Stimulated activated CD4-positive, alpha-beta T cell treated with anti-CD3 and anti-CD28 coated beads, Interleukin-1b, Interleukin-23, amount 100 ng/mL, for 4 hours (primary cell): ENCODE measurements around the gene DOC2A.
"Not testable (repeated sequence)": the region's sequence is repeated elsewhere in the genome, so short reads cannot be mapped to it uniquely, and the experiment has no call there.

ENCODE experiments used
- DNase-seq, 2 donors: peaks; one replicate each; pipeline ENCODE4 v3.0.0-alpha.2; 2020; ENCODE audit warnings: low read depth in 2 of 2

Gene DOC2A

GRCh38 chr16:29972992-29973383, 37.8 kb downstream of the DOC2A start:
- DNase-seq, result no peak

DNA sequence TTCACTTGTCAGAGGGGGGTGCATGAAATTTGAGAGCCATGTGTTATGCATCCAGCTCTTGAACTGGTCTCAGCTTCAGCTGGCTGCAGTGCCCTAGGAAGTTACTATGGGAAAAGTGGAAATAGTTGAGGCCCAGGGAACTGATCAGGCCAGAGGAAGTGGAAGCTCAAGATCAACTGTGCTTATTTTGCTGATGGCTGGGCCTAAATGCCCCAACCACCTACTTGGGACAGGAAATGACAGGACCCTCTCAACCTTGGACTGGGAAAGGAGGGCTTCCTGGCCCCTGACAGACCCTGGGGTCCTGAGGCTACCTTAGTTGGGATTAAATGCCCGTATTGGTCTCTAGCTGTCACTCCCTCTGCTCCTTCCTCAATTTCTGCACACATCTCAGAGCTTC, 38.3 kb downstream of the DOC2A start:
- no peak for DNase-seq

DNA sequence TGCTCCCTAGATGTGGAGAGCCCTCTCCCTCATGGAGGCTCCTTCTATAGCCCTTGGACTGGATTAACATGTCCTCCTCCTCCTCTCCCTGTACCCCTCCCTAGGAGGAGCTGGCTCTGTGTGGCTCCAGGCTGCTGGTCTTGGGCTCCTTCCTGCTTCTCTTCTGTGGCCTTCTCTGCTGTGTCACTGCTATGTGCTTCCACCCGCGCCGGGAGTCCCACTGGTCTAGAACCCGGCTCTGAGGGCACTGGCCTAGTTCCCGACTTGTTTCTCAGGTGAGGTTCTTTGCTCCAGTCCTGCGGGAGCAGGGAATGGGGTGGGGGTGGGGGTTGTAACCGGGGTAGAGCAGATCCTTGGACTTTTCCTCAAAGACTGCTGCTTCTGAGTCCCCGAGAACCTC, 39.5 kb downstream of the DOC2A start:
- DNase-seq, result no peak

GRCh38 chr16:29968205-29968604, 42.6 kb downstream of the DOC2A start:
- no peak for DNase-seq

DNA sequence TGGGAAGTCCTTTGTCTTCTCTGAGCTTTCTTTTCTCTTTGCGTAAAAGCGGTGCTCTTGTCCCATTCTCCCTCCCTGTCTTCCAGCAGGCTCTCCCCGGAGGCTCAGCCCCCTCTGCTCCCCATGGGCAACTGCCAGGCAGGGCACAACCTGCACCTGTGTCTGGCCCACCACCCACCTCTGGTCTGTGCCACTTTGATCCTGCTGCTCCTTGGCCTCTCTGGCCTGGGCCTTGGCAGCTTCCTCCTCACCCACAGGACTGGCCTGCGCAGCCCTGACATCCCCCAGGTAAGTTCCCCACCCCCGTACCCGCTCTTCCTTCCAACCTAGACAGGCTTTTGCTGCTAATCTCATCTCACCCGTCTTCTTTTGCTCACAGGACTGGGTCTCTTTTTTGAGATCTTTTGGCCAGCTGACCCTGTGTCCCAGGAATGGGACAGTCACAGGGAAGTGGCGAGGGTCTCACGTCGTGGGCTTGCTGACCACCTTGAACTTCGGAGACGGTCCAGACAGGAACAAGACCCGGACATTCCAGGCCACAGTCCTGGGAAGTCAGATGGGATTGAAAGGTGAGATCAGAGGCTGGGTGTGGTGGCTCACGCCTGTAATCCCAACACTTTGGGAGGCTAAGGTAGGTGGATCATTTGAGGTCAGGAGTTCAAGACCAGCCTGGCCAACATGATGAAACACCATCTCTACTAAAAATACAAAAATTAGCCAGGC, 47.6 kb downstream of the DOC2A start:
- DNase-seq, result no peak

DNA sequence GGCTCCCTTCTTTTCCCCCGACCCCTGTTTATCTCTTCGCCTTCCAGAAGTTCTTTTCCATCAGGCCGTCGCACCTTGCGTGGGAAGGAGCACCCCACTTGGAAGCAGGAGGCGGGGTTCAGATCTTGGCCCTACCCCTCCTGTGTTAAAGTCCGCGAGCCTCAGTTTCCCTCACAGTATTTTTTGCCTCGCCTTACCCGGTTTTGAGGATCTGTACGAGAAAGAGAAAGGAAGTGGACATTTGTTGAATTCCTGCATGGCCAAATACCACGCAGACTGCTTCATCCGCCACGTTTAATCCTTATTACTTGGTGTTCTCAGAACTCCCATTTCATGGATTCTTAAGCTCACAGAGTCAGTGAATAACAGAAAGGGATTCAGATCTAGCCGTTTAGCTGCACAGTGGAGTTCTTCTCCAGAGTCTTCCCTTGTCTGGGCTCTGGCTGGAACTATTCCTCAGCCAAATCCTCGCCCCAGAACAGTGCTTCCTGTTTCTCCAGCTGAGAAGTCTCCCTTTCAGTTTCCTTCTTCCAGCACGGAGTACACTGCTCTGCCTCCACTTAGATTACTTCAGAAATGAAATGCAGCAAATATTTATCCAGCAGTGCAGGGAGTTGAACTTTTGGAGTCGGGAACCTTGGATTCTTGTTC, 48.4 kb downstream of the DOC2A start:
- DNase-seq, result no peak

DNA sequence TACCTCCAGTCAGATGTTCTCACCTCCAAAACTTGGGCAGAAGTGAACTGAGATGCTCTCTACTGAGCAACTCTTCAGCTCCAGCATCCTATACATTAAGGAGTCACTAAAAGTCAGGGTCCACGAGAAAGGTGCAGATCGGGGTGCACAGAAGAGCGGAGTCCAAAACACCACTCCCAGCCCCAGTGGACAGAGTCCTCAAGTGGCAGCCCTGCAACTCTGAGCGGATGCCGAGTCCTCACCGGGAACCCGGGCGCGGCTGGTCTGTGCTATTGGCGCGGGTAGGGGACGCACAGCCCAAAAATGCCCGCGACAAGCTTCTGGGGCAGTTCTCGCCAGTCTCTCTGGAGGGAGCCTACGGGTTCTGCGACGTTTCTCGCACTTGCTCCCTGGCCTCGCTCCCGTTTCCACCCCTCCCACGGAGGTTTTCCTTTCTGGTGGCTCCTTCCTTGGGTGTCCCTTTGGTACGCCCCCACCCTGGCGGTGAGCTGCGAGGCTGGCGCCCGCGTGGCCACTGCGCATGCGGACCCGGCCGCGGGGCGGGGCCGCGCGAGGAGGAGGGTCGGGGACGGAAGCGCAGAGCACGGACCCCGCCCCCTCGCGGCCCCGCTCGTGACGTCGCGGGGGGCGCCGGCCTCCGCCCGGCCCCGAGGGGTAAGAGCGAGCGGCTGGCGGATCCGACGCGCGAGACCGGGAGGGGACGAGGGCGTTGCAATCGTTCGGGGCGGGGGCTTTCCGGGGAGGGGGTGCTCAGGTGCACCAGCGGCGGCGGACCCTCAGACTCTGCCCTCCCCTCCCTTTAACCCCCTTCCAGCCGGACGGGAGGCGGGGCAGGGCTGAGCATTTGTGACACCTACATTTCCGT, 49.1 kb downstream of the DOC2A start, which contains the start of gene TMEM219:
Gene TMEM219, plus strand, starts transcription at position 601 of the 865 bp plus-strand sequence. CDS start 1,065 bp downstream, outside the sequence.
- DNase-seq, result peak; percentile 90 to 93

DNA sequence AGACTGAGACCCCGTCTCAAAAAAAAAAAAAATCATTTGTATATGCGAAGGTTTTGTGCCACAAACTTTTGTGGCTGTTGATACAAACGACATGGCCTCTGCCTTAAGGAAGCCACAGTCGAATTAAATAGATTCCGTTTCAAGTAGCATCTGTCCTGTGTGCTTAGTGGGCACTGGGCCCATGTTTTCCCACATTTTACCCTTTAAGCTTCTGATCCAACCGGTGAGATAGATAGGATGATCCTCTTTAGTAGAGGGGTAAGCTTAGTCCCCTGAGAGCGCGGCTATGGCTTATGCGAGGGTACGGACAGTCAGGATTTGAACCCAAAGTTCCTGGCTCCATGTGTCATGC, 49.7 kb downstream of the DOC2A start:
- no peak for DNase-seq

DNA sequence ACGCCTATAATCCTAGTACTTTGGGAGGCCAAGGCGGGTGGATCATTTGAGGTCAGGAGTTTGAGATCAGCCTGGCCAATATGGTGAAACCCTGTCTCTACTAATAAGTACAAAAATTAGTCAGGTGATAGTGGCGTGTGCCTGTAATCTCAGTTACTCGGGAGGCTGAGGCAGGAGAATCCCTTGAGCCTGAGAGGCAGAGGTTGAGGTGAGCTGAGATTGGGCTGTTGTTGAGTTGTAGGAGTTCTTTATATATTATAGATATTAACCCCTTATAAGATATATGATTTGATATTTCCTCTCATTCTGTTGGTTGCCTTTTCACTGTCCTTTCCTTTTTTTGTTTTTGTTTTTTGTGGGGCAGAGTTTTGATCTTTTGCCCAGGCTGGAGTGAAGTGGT, 51.0 kb downstream of the DOC2A start:
- not testable (repeated sequence) for DNase-seq

DNA sequence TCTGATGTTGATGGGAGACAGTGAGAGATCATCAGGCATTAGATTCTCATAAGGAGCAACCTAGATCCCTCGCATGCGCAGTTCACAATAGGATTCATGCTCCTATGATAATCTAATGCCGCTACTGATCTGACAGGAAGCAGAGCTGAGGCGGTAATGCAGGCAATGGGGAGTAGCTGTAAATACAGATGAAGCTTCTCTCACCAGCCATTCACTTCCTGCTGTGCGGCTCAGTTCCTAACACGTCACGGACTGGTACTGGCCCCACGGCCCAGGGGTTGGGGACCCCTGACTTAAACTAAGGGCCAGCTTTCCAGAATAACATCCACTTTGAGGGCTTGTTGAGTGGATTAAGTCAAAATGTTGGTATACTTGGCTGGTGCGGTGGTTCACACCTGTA, 51.5 kb downstream of the DOC2A start:
- no peak for DNase-seq

- no peak for DNase-seq
Measured at GRCh38 chr16:29958756-29959155, 52.1 kb downstream of the DOC2A start.
